SK-N-SH (cell line): ENCODE measurements around the gene TCFL5.

Experiments used
- CHD2 ChIP-seq: fragments of 150-350 bp; IDR thresholded peaks from 2 replicates; pipeline ENCODE4 v1.6.1; 2018; ENCODE audit warnings: low read length; ENCODE audit not compliant: partially characterized antibody
- EP300 ChIP-seq, 2 experiments: IDR thresholded peaks; 2 replicates each; pipeline versions ENCODE4 v1.4.0 to v1.6.1; 2012; ENCODE audit warnings: borderline replicate concordance in 1 of 2, low read depth in 1 of 2, low read length in 1 of 2
- FOXM1 ChIP-seq: IDR thresholded peaks from 2 replicates; pipeline ENCODE4 v1.4.0; 2012; ENCODE audit warnings: low read depth, mild to moderate bottlenecking
- GATA2 ChIP-seq: sonication (generic); formaldehyde crosslinking; IDR thresholded peaks from 2 replicates; pipeline ENCODE4 v1.5.0; 2020; ENCODE audit warnings: mild to moderate bottlenecking, missing genetic modification reagents
- POLR2AphosphoS5 ChIP-seq: IDR thresholded peaks from 2 replicates; pipeline ENCODE4 v1.6.1; 2012; ENCODE audit warnings: low read depth, low read length
- RAD21 ChIP-seq: IDR thresholded peaks from 2 replicates; pipeline ENCODE4 v1.6.1; 2012; ENCODE audit warnings: mild to moderate bottlenecking, low read length
- RXRA ChIP-seq: IDR thresholded peaks from 2 replicates; pipeline ENCODE4 v1.4.0; 2012; ENCODE audit warnings: low read depth, mild to moderate bottlenecking, borderline replicate concordance
- SMC3 ChIP-seq: IDR thresholded peaks from 2 replicates; pipeline ENCODE4 v1.6.1; 2012; ENCODE audit warnings: low read depth, low read length, improper control_type of control experiment
- TAF1 ChIP-seq: IDR thresholded peaks from 2 replicates; pipeline ENCODE4 v1.6.1; 2012; ENCODE audit warnings: low read depth, mild to moderate bottlenecking, low read length, moderate library complexity, borderline replicate concordance
- TEAD4 ChIP-seq: IDR thresholded peaks from 2 replicates; pipeline ENCODE4 v1.4.0; 2012; ENCODE audit warnings: mild to moderate bottlenecking, borderline replicate concordance; ENCODE audit not compliant: insufficient read depth
- YY1 ChIP-seq: IDR thresholded peaks from 2 replicates; pipeline ENCODE4 v1.4.0; 2012; ENCODE audit warnings: low read depth, mild to moderate bottlenecking
- TF ChIP-seq, protein P1 (sequence below): fragments of 200-600 bp; sonication (generic); IDR thresholded peaks from 2 replicates; pipeline ENCODE4 v1.6.1; 2017; ENCODE audit warnings: antibody characterized with exemption, mild to moderate bottlenecking, moderate library complexity
- TF ChIP-seq, protein P2 (sequence below): IDR thresholded peaks from 2 replicates; pipeline ENCODE4 v1.6.1; 2012; ENCODE audit warnings: mild to moderate bottlenecking, low read depth, low read length, moderate library complexity
- TF ChIP-seq, protein P3 (sequence below): IDR thresholded peaks from 2 replicates; pipeline ENCODE4 v1.4.0; 2012; ENCODE audit warnings: low read depth, borderline replicate concordance

DNA sequence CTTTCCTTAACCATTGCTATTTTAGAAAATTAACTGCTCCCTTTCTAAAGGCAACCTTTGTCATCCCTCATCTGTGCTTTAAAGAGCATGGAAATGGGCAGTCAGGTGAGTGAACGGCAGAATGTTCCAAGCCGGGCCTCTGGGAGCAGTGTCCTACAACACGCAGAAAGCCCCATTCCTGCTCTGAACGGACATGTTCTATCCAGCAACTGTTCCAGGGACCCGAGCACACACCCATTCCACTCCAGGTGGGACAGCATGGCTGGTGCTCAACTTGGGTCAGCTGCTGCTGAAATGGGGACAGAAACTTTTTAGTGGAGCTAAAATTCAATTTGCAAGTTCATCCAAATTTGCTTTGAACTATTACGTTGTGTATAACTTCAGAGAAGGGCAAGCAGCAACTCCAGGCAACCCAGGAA lies 38.0 kb upstream of the TCFL5 start:
- TF ChIP-seq POLR2AphosphoS5, result no peak
- TF ChIP-seq RAD21, result no peak
- TF ChIP-seq, protein P1, sequence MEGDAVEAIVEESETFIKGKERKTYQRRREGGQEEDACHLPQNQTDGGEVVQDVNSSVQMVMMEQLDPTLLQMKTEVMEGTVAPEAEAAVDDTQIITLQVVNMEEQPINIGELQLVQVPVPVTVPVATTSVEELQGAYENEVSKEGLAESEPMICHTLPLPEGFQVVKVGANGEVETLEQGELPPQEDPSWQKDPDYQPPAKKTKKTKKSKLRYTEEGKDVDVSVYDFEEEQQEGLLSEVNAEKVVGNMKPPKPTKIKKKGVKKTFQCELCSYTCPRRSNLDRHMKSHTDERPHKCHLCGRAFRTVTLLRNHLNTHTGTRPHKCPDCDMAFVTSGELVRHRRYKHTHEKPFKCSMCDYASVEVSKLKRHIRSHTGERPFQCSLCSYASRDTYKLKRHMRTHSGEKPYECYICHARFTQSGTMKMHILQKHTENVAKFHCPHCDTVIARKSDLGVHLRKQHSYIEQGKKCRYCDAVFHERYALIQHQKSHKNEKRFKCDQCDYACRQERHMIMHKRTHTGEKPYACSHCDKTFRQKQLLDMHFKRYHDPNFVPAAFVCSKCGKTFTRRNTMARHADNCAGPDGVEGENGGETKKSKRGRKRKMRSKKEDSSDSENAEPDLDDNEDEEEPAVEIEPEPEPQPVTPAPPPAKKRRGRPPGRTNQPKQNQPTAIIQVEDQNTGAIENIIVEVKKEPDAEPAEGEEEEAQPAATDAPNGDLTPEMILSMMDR, result no peak
- TF ChIP-seq, protein P2, sequence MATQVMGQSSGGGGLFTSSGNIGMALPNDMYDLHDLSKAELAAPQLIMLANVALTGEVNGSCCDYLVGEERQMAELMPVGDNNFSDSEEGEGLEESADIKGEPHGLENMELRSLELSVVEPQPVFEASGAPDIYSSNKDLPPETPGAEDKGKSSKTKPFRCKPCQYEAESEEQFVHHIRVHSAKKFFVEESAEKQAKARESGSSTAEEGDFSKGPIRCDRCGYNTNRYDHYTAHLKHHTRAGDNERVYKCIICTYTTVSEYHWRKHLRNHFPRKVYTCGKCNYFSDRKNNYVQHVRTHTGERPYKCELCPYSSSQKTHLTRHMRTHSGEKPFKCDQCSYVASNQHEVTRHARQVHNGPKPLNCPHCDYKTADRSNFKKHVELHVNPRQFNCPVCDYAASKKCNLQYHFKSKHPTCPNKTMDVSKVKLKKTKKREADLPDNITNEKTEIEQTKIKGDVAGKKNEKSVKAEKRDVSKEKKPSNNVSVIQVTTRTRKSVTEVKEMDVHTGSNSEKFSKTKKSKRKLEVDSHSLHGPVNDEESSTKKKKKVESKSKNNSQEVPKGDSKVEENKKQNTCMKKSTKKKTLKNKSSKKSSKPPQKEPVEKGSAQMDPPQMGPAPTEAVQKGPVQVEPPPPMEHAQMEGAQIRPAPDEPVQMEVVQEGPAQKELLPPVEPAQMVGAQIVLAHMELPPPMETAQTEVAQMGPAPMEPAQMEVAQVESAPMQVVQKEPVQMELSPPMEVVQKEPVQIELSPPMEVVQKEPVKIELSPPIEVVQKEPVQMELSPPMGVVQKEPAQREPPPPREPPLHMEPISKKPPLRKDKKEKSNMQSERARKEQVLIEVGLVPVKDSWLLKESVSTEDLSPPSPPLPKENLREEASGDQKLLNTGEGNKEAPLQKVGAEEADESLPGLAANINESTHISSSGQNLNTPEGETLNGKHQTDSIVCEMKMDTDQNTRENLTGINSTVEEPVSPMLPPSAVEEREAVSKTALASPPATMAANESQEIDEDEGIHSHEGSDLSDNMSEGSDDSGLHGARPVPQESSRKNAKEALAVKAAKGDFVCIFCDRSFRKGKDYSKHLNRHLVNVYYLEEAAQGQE, result no peak
- TF ChIP-seq EP300 (IDR thresholded peaks at IDR 0.05; ENCODE audit: borderline replicate concordance in 1 of 2, low read depth in 1 of 2, low read length in 1 of 2), result no peak
- TF ChIP-seq, protein P3, sequence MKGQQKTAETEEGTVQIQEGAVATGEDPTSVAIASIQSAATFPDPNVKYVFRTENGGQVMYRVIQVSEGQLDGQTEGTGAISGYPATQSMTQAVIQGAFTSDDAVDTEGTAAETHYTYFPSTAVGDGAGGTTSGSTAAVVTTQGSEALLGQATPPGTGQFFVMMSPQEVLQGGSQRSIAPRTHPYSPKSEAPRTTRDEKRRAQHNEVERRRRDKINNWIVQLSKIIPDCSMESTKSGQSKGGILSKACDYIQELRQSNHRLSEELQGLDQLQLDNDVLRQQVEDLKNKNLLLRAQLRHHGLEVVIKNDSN, result no peak
- no peak for TF ChIP-seq TAF1
- TF ChIP-seq GATA2, result no peak
- TF ChIP-seq SMC3, result no peak
- no peak for TF ChIP-seq RXRA
- no peak for TF ChIP-seq FOXM1
- no peak for TF ChIP-seq YY1
- TF ChIP-seq TEAD4, result no peak
- TF ChIP-seq CHD2, result no peak
